Mesendoderm (in vitro differentiated cells): ENCODE data around the gene WDR44.

Source experiments
- DNase-seq: peaks from one replicate; pipeline ENCODE4 v3.0.0; 2013
- H2AK5ac ChIP-seq: 2 replicates; pipeline ENCODE4 v1.6.1; 2013; ENCODE audit warnings: low read length, inconsistent platforms
- H2BK120ac ChIP-seq: 2 replicates; pipeline ENCODE4 v1.6.1; 2013; ENCODE audit warnings: low read depth, mild to moderate bottlenecking, low read length, moderate library complexity, mixed read lengths
- H2BK15ac ChIP-seq: replicated peaks from 2 replicates; pipeline ENCODE4 v1.6.1; 2013; ENCODE audit warnings: low read depth, mild to moderate bottlenecking, moderate library complexity
- H2BK5ac ChIP-seq: 2 replicates; pipeline ENCODE4 v1.6.1; 2013; ENCODE audit warnings: low read length, inconsistent platforms
- H3K18ac ChIP-seq: 2 replicates; pipeline ENCODE4 v1.6.1; 2013; ENCODE audit warnings: mild to moderate bottlenecking, low read length, mixed read lengths
- H3K23ac ChIP-seq: one replicate; pipeline ENCODE4 v1.6.1; 2013; ENCODE audit warnings: low read length
- H3K27ac ChIP-seq: 2 replicates; pipeline ENCODE4 v1.5.1; 2013; ENCODE audit warnings: low read depth, mild to moderate bottlenecking, inconsistent platforms, low read length, moderate library complexity
- H3K27me3 ChIP-seq: 2 replicates; pipeline ENCODE4 v1.6.1; 2013; ENCODE audit warnings: low read length, control low read depth, mild to moderate bottlenecking, inconsistent platforms; ENCODE audit not compliant: insufficient read depth, poor library complexity
- H3K36me3 ChIP-seq: 2 replicates; pipeline ENCODE4 v1.6.1; 2013; ENCODE audit warnings: low read length, inconsistent platforms; ENCODE audit not compliant: control insufficient read depth, insufficient read depth
- H3K4ac ChIP-seq: one replicate; pipeline ENCODE4 v1.6.1; 2013; ENCODE audit warnings: low read depth, mild to moderate bottlenecking, low read length, moderate library complexity
- H3K4me1 ChIP-seq: 2 replicates; pipeline ENCODE4 v1.6.1; 2013; ENCODE audit warnings: low read depth, low read length, inconsistent platforms; ENCODE audit not compliant: control insufficient read depth
- H3K4me2 ChIP-seq: 2 replicates; pipeline ENCODE4 v1.6.1; 2013; ENCODE audit warnings: low read length
- H3K4me3 ChIP-seq: 2 replicates; pipeline ENCODE4 v1.5.1; 2013; ENCODE audit warnings: mild to moderate bottlenecking, low read length
- H3K56ac ChIP-seq: one replicate; pipeline ENCODE4 v1.6.1; 2013; ENCODE audit warnings: low read length
- H3K79me1 ChIP-seq: 2 replicates; pipeline ENCODE4 v1.6.1; 2013; ENCODE audit warnings: low read length, inconsistent platforms
- H3K79me2 ChIP-seq: 2 replicates; pipeline ENCODE4 v1.6.1; 2013; ENCODE audit warnings: mild to moderate bottlenecking, low read length; ENCODE audit not compliant: control insufficient read depth, insufficient read depth
- H3K9ac ChIP-seq: 2 replicates; pipeline ENCODE4 v1.6.1; 2013; ENCODE audit warnings: low read length, inconsistent platforms
- H4K5ac ChIP-seq: one replicate; pipeline ENCODE4 v1.6.1; 2013; ENCODE audit warnings: low read length
- H4K8ac ChIP-seq: one replicate; pipeline ENCODE4 v1.6.1; 2013; ENCODE audit warnings: low read depth, mild to moderate bottlenecking, control low read depth, low read length, moderate library complexity
- WGBS: extraction: QIAGEN DNeasy Blood & Tissue Kit; methylation state at CpG from one replicate; pipeline ENCODE4 v1.1.7; 2013; ENCODE audit warnings: low lambda C conversion rate, missing lambda C conversion rate; ENCODE audit not compliant: insufficient coverage; ENCODE audit errors: extremely low coverage; 5-methylcytosine and 5-hydroxymethylcytosine counted together

Gene WDR44

DNA sequence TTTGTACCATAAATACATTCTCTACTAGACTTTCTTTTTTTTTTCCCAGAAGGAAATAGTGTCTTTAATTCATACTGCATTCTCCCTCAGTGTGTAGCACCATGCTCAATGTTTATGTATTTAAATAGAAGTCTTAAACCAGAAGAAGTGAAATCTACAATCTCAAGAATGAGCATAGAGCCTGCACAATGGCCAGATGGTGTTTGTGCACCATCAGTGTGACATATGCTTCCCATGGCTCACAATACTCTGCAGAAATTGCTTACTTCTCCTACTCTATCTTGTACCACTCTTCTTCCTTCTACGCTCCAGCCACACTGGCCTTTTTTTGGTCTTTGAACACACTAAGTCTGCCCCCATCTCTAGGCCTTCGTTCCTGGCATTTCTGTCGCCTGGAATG is 147.1 kb downstream of the WDR44 start:
- no CpG with 5 or more reads among the region's 3 CpGs for WGBS
- no peak overlapping the region for H2BK5ac ChIP-seq
- H3K4me1 ChIP-seq = no peaks in the 10 kb centered on the region
- H2BK15ac ChIP-seq = no peak overlapping the region
- H3K36me3 ChIP-seq = no peaks in the 10 kb centered on the region
- no peaks in the 10 kb centered on the region for H3K79me2 ChIP-seq
- peaks cover 3% of the 10 kb centered on the region for H3K27me3 ChIP-seq
- H3K9ac ChIP-seq = no peak overlapping the region
- no peak for DNase-seq
- H3K23ac ChIP-seq = no peak overlapping the region
- no peak overlapping the region for H2AK5ac ChIP-seq
- no peak overlapping the region for H3K4ac ChIP-seq
- H3K18ac ChIP-seq = no peak overlapping the region
- H3K4me3 ChIP-seq = no peak overlapping the region
- no peak overlapping the region for H2BK120ac ChIP-seq
- no peak overlapping the region for H4K5ac ChIP-seq
- no peak overlapping the region for H3K56ac ChIP-seq
- no peak overlapping the region for H3K27ac ChIP-seq
- no peak overlapping the region for H3K4me2 ChIP-seq
- H4K8ac ChIP-seq = no peak overlapping the region
- no peaks in the 10 kb centered on the region for H3K79me1 ChIP-seq

- H3K36me3 ChIP-seq = no peaks in the 10 kb centered on the region
- no peak for DNase-seq
- H3K18ac ChIP-seq = no peak overlapping the region
- H4K5ac ChIP-seq = no peak overlapping the region
- no peaks in the 10 kb centered on the region for H3K4me1 ChIP-seq
- H3K23ac ChIP-seq = no peak overlapping the region
- H3K4ac ChIP-seq = no peak overlapping the region
- no peak overlapping the region for H2BK5ac ChIP-seq
- no peak overlapping the region for H3K4me3 ChIP-seq
- no peaks in the 10 kb centered on the region for H3K79me1 ChIP-seq
- H3K27me3 ChIP-seq = peaks cover 3% of the 10 kb centered on the region
- no peak overlapping the region for H2AK5ac ChIP-seq
- no peak overlapping the region for H3K9ac ChIP-seq
- no peak overlapping the region for H2BK120ac ChIP-seq
- WGBS = no CpG with 5 or more reads among the region's 3 CpGs
- no peak overlapping the region for H3K56ac ChIP-seq
- H3K79me2 ChIP-seq = no peaks in the 10 kb centered on the region
- no peak overlapping the region for H3K27ac ChIP-seq
- no peak overlapping the region for H4K8ac ChIP-seq
- H3K4me2 ChIP-seq = no peak overlapping the region
- no peak overlapping the region for H2BK15ac ChIP-seq
Measured at GRCh38 chrX:118493653-118494297, 147.9 kb downstream of the WDR44 start.

GRCh38 chrX:118495061-118495921 is 149.4 kb downstream of the WDR44 start, which contains the start of gene DOCK11:
DOCK11 (plus strand) TSS chrX:118495815; CDS start chrX:118495972, 157 bp downstream.
- no peak within 1 kb of the TSS for H2BK120ac ChIP-seq
- no peak within 1 kb of the TSS for H2AK5ac ChIP-seq
- peak within 1 kb of the TSS; percentile 53 for H3K9ac ChIP-seq
- H2BK5ac ChIP-seq = no peak within 1 kb of the TSS
- WGBS = no CpG with 5 or more reads among the region's 64 CpGs
- H3K18ac ChIP-seq = no peak within 1 kb of the TSS
- no peak within 1 kb of the TSS for H3K27ac ChIP-seq
- peak within 1 kb of the TSS; percentile 17 for H3K4me3 ChIP-seq
- peak within 1 kb of the TSS; percentile 70 for H3K56ac ChIP-seq
- DNase-seq = peak; percentile 86
- no peaks in the 10 kb centered on the region for H3K4me1 ChIP-seq
- peaks cover 3% of the 10 kb centered on the region for H3K27me3 ChIP-seq
- no peaks in the 10 kb centered on the region for H3K79me1 ChIP-seq
- no peak within 1 kb of the TSS for H3K4ac ChIP-seq
- no peak within 1 kb of the TSS for H2BK15ac ChIP-seq
- H3K4me2 ChIP-seq = peak within 1 kb of the TSS; percentile 44
- H3K36me3 ChIP-seq = no peaks in the 10 kb centered on the region
- no peak within 1 kb of the TSS for H3K23ac ChIP-seq
- H3K79me2 ChIP-seq = no peaks in the 10 kb centered on the region
- no peak within 1 kb of the TSS for H4K5ac ChIP-seq
- H4K8ac ChIP-seq = no peak within 1 kb of the TSS

- Histone ChIP-seq H3K4me2 (peak overlapping the region; percentile 38), H3K9ac (peak overlapping the region; percentile 50), H2BK15ac (no peak overlapping the region), H3K23ac (no peak overlapping the region), H2BK120ac (no peak overlapping the region), H2AK5ac (no peak overlapping the region), H3K4ac (no peak overlapping the region), H3K79me2 (no peaks in the 10 kb centered on the region), H4K8ac (no peak overlapping the region), H3K36me3 (no peaks in the 10 kb centered on the region), H3K27me3 (peaks cover 3% of the 10 kb centered on the region), H3K4me3 (peak overlapping the region; percentile 17), H3K56ac (peak overlapping the region; percentile 67), H3K79me1 (no peaks in the 10 kb centered on the region), H2BK5ac (no peak overlapping the region), H3K27ac (no peak overlapping the region), H4K5ac (no peak overlapping the region), H3K4me1 (no peaks in the 10 kb centered on the region), H3K18ac (no peak overlapping the region)
- DNase-seq = peak; percentile 21
- no CpG with 5 or more reads among the region's 81 CpGs for WGBS
Measured at GRCh38 chrX:118495958-118496762, 150.3 kb downstream of the WDR44 start.

- Histone ChIP-seq H3K27me3 (peaks cover 3% of the 10 kb centered on the region), H3K9ac (no peak overlapping the region), H3K4me2 (peak overlapping the region; percentile 38), H3K4me1 (no peaks in the 10 kb centered on the region), H3K4ac (no peak overlapping the region), H3K56ac (peak overlapping the region; percentile 9), H2BK120ac (no peak overlapping the region), H4K8ac (no peak overlapping the region), H2AK5ac (no peak overlapping the region), H3K79me2 (no peaks in the 10 kb centered on the region), H4K5ac (no peak overlapping the region), H2BK5ac (no peak overlapping the region), H2BK15ac (no peak overlapping the region), H3K27ac (no peak overlapping the region), H3K23ac (no peak overlapping the region), H3K4me3 (no peak overlapping the region), H3K79me1 (no peaks in the 10 kb centered on the region), H3K18ac (no peak overlapping the region), H3K36me3 (no peaks in the 10 kb centered on the region)
- no peak for DNase-seq
- no CpG with 5 or more reads among the region's 13 CpGs for WGBS
Measured at GRCh38 chrX:118496763-118497079, 150.8 kb downstream of the WDR44 start.
